ENCODE data around the gene HSPA9. TPM values are rescaled to one million over a fixed set of nuclear protein-coding genes. Genes with fewer than 3 reads are reported as not detected.
A peak's percentile ranks its signal among the peaks of the same experiment; 100 is the strongest.

HSPA9 gene
- total RNA-seq, 2 experiments from 2014 or later: 290 to 362 TPM

- Histone ChIP-seq H3K4me3 (ENCODE audit: low read depth, low read length, poor library complexity, severe bottlenecking) (no peak overlapping the region), H3K4me1 (ENCODE audit: insufficient read depth, low read length, poor library complexity, severe bottlenecking) (peaks cover 19% of the 10 kb centered on the region), H2AFZ (ENCODE audit: low read length) (no peak overlapping the region), H3K9me2 (ENCODE audit: insufficient read depth, low read length) (no peaks in the 10 kb centered on the region), H4K20me1 (ENCODE audit: insufficient read depth, low read length) (no peaks in the 10 kb centered on the region), H3K9me3 (ENCODE audit: low read length) (no peaks in the 10 kb centered on the region), H3K27ac (ENCODE audit: low read depth, low read length, poor library complexity, severe bottlenecking) (no peak overlapping the region), H3K4me2 (ENCODE audit: low read length) (no peak overlapping the region), H3K79me2 (ENCODE audit: insufficient read depth, low read depth, low read length) (no peaks in the 10 kb centered on the region), H3K36me3 (ENCODE audit: insufficient read depth, low read length) (no peaks in the 10 kb centered on the region)
- no peak for TF ChIP-seq CTCF (conservative IDR thresholded peaks at IDR 0.05; ENCODE audit: low read length)
- TF ChIP-seq EZH2phosphoT487 (IDR thresholded peaks at IDR 0.05; ENCODE audit: borderline replicate concordance, low read depth, low read length): no peak
- intact Hi-C loops (cut with micrococcal nuclease; ENCODE audit: unreplicated experiment): no loop called here
- BruUV-seq (replicated peaks): no TSS peak
- ChIA-PET POLR2A (no interaction called here), CTCF (ENCODE audit: unreplicated experiment) (no interaction called here)
- no peak for DNase-seq (ENCODE audit: low spot score)
Observed at GRCh38 chr5:138580777-138581176, 5.6 kb upstream of the HSPA9 start.

- H3K4me2 ChIP-seq (ENCODE audit: low read length): no peak overlapping the region
- no peak overlapping the region for H3K27ac ChIP-seq (ENCODE audit: low read depth, low read length, poor library complexity, severe bottlenecking)
- no peaks in the 10 kb centered on the region for H4K20me1 ChIP-seq (ENCODE audit: insufficient read depth, low read length)
- peaks cover 20% of the 10 kb centered on the region for H3K4me1 ChIP-seq (ENCODE audit: insufficient read depth, low read length, poor library complexity, severe bottlenecking)
- H3K9me3 ChIP-seq (ENCODE audit: low read length): no peaks in the 10 kb centered on the region
- ChIA-PET POLR2A (no interaction called here), CTCF (ENCODE audit: unreplicated experiment) (interaction anchor here (0.6 to 1.0 kb wide), 2 partner anchors 43 to 161 kb away, joined by 3 read pairs; no protein-coding TSS in a partner anchor)
- H2AFZ ChIP-seq (ENCODE audit: low read length): no peak overlapping the region
- intact Hi-C loops (cut with micrococcal nuclease; ENCODE audit: unreplicated experiment): no loop called here
- no peak for TF ChIP-seq CTCF (conservative IDR thresholded peaks at IDR 0.05; ENCODE audit: low read length)
- no peak for TF ChIP-seq EZH2phosphoT487 (IDR thresholded peaks at IDR 0.05; ENCODE audit: borderline replicate concordance, low read depth, low read length)
- peaks cover 1% of the 10 kb centered on the region; the same call in 1 of the 2 replicates for H3K36me3 ChIP-seq (ENCODE audit: insufficient read depth, low read length)
- no peak for DNase-seq (ENCODE audit: low spot score)
- no TSS peak for BruUV-seq (replicated peaks)
- no peaks in the 10 kb centered on the region for H3K9me2 ChIP-seq (ENCODE audit: insufficient read depth, low read length)
- H3K4me3 ChIP-seq (ENCODE audit: low read depth, low read length, poor library complexity, severe bottlenecking): no peak overlapping the region
- H3K79me2 ChIP-seq (ENCODE audit: insufficient read depth, low read depth, low read length): peaks cover 2% of the 10 kb centered on the region
Observed at GRCh38 chr5:138580001-138580400, 4.8 kb upstream of the HSPA9 start.

GRCh38 chr5:138579517-138579863 lies 4.3 kb upstream of the HSPA9 start:
- CTCF ChIA-PET (ENCODE audit: unreplicated experiment): interaction anchor here (0.6 to 1.0 kb wide), 2 partner anchors 42 to 162 kb away, joined by 3 read pairs; no protein-coding TSS in a partner anchor
- intact Hi-C loops (cut with micrococcal nuclease; ENCODE audit: unreplicated experiment): loop anchor here (5.0 to 10.0 kb wide), 4 partner anchors 545 to 813 kb away; partner anchors contain the start of genes FAM13B and MATR3
- POLR2A ChIA-PET: interaction anchor here (1.0 kb wide), 1 partner anchor 14 kb away, joined by 4 read pairs; no protein-coding TSS in a partner anchor
- no peak for DNase-seq (ENCODE audit: low spot score)
- Histone ChIP-seq H3K4me3 (ENCODE audit: low read depth, low read length, poor library complexity, severe bottlenecking) (no peak overlapping the region), H2AFZ (ENCODE audit: low read length) (peak overlapping the region; percentile 43; the same call in 1 of the 2 replicates), H3K9me2 (ENCODE audit: insufficient read depth, low read length) (no peaks in the 10 kb centered on the region), H3K4me2 (ENCODE audit: low read length) (no peak overlapping the region), H3K27ac (ENCODE audit: low read depth, low read length, poor library complexity, severe bottlenecking) (no peak overlapping the region), H3K79me2 (ENCODE audit: insufficient read depth, low read depth, low read length) (peaks cover 7% of the 10 kb centered on the region), H3K9me3 (ENCODE audit: low read length) (no peaks in the 10 kb centered on the region), H3K36me3 (ENCODE audit: insufficient read depth, low read length) (peaks cover 6% of the 10 kb centered on the region), H4K20me1 (ENCODE audit: insufficient read depth, low read length) (peaks cover 2% of the 10 kb centered on the region; the same call in 1 of the 2 replicates), H3K4me1 (ENCODE audit: insufficient read depth, low read length, poor library complexity, severe bottlenecking) (peaks cover 20% of the 10 kb centered on the region)
- no TSS peak for BruUV-seq (replicated peaks)
- no peak for TF ChIP-seq EZH2phosphoT487 (IDR thresholded peaks at IDR 0.05; ENCODE audit: borderline replicate concordance, low read depth, low read length)
- TF ChIP-seq CTCF (conservative IDR thresholded peaks at IDR 0.05; ENCODE audit: low read length): no peak

Measured in OCI-LY7 (cell line).